Measurements from ENCODE around the gene RAMACL. TPM values are rescaled to one million over a fixed set of nuclear protein-coding genes. Genes with fewer than 3 reads are reported as not detected.

The RAMACL gene
- total and polyA plus RNA-seq, 2 experiments from 2014 or later: 1.1 TPM

DNA sequence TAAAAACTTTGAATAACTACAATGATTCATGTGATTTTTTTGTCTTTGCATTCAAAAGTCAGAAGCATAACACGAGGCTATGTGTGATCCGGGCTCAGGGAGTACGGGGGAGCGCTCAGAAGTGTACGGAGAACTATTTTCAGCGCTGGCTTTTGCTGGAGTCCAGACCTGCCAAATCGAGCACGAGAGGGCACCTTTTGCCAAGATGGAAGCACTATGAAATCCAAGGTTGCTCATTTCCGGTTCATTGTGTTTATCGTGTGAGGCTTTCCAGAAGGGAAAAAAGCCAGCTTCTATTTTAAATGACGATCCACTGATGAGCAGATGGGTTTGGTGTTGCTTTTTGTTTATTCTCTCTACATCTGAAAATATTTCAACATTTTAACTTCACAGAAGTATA is 11.3 kb downstream of the RAMACL start:
- Histone ChIP-seq H3K79me2 (peaks cover 18% of the 10 kb centered on the region), H3K27me3 (no peaks in the 10 kb centered on the region), H4K20me1 (ENCODE audit: insufficient read depth, poor library complexity, severe bottlenecking) (peaks cover 2% of the 10 kb centered on the region), H3K9me3 (ENCODE audit: low read depth) (no peaks in the 10 kb centered on the region), H3K9me2 (replicated peaks; ENCODE audit: insufficient read depth) (no peaks in the 10 kb centered on the region), H3K36me3 (replicated peaks; ENCODE audit: insufficient read depth, low read depth) (no peaks in the 10 kb centered on the region), H3K4me1 (ENCODE audit: insufficient read depth) (no peaks in the 10 kb centered on the region), H3K27ac (no peak overlapping the region), H3K4me2 (no peak overlapping the region), H2AFZ (no peak overlapping the region), H3K4me3 (no peak overlapping the region)
- no peak for DNase-seq (ENCODE audit: low spot score)
- no peak for TF ChIP-seq EZH2 (IDR thresholded peaks at IDR 0.05; ENCODE audit: borderline replicate concordance)
- no peak for TF ChIP-seq EZH2phosphoT487 (IDR thresholded peaks at IDR 0.05; ENCODE audit: low read depth, severe bottlenecking, unreplicated experiment)
- TF ChIP-seq, protein P1, sequence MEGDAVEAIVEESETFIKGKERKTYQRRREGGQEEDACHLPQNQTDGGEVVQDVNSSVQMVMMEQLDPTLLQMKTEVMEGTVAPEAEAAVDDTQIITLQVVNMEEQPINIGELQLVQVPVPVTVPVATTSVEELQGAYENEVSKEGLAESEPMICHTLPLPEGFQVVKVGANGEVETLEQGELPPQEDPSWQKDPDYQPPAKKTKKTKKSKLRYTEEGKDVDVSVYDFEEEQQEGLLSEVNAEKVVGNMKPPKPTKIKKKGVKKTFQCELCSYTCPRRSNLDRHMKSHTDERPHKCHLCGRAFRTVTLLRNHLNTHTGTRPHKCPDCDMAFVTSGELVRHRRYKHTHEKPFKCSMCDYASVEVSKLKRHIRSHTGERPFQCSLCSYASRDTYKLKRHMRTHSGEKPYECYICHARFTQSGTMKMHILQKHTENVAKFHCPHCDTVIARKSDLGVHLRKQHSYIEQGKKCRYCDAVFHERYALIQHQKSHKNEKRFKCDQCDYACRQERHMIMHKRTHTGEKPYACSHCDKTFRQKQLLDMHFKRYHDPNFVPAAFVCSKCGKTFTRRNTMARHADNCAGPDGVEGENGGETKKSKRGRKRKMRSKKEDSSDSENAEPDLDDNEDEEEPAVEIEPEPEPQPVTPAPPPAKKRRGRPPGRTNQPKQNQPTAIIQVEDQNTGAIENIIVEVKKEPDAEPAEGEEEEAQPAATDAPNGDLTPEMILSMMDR (IDR thresholded peaks at IDR 0.05; ENCODE audit: poor library complexity): no peak
- WGBS (ENCODE audit: low lambda C conversion rate, missing lambda C conversion rate): 97% methylated on average over 11 of the region's 11 CpGs

DNA sequence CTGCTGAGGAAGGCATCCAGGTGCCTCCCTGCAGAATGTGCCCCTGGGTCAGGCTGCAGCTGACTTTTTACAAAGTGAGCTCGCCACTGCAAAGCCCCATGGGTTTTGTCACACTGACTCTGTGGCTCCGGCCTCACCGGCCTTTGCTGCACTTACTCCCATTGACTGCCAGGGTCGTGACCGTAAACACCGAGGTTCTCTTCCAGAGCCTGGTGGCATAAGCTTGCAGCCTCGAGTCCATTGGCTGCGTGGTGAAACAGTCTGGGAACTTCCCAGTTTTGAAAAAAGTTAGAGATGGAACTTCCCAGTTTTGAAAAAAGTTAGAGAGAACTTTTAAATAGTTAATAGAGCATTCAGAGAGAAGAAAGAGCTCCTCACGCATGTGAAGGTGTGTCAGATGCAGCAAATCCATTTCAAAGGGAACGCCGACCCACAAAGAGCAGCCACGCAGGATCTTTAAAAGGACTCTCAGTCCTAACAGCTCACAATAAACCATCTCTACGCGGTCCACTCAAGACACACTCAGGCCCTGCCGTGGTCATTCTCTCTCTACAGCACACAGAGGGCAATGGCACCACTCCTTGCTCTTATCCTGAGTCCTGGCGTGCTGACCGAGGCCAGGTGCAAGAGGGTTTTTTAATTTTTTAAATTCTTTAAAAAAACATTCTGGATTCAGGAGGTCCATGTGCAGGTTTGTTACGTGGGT is 12.8 kb downstream of the RAMACL start:
- Histone ChIP-seq H3K36me3 (replicated peaks; ENCODE audit: insufficient read depth, low read depth) (no peaks in the 10 kb centered on the region), H3K27ac (no peak overlapping the region), H3K9me3 (ENCODE audit: low read depth) (no peaks in the 10 kb centered on the region), H3K9me2 (replicated peaks; ENCODE audit: insufficient read depth) (no peaks in the 10 kb centered on the region), H3K4me3 (no peak overlapping the region), H3K4me1 (ENCODE audit: insufficient read depth) (no peaks in the 10 kb centered on the region), H2AFZ (no peak overlapping the region), H3K79me2 (peaks cover 20% of the 10 kb centered on the region), H3K4me2 (no peak overlapping the region), H4K20me1 (ENCODE audit: insufficient read depth, poor library complexity, severe bottlenecking) (peaks cover 2% of the 10 kb centered on the region), H3K27me3 (no peaks in the 10 kb centered on the region)
- TF ChIP-seq, protein P1 (IDR thresholded peaks at IDR 0.05; ENCODE audit: poor library complexity): no peak
- TF ChIP-seq EZH2 (IDR thresholded peaks at IDR 0.05; ENCODE audit: borderline replicate concordance): no peak
- no peak for TF ChIP-seq EZH2phosphoT487 (IDR thresholded peaks at IDR 0.05; ENCODE audit: low read depth, severe bottlenecking, unreplicated experiment)
- WGBS (ENCODE audit: low lambda C conversion rate, missing lambda C conversion rate): 84% methylated on average over 18 of the region's 18 CpGs
- no peak for DNase-seq (ENCODE audit: low spot score)

DNA sequence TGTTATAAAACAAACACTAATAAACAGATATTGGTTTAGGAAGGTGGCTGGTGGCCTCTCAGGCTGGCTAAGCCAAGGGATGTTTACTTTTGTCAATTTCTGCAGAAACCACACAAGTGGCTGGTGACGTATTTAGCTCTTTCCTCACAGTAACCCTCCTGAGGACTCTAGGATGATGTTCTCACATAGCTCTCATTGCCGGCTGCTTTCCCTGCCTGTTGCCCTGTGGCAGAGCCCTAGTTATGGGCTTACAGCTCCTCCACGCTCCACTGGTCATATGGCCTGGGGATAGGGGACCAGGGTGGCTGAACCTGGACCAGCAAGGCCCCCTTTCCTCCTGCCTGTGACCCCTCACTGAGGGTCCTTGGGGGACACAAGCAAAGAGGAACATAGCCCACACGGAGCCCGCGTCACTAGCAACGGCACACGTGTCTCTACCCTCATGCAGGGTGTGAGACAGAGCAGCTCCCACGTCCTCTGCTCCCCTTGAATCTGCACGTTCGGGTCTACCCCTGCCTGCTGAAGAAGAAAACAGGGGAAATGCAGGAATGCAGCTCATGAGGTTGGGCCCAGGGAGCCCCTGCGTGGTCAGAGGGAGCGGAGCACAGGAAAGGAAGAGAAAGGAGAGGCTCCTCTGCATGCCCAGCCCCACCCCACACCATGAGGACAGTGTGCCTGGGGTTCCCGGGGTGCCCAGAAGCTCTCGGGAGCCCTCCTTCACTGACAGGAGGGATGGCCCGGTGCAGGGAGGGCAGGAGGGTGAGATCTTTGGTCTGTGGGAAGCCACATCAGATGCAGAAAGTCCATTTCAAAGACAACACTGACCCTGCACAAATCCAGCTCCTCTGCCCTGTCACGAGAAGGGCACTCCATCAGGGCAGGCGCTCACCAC is 13.9 kb downstream of the RAMACL start:
- no peaks in the 10 kb centered on the region for H3K9me2 ChIP-seq (replicated peaks; ENCODE audit: insufficient read depth)
- TF ChIP-seq, protein P1 (IDR thresholded peaks at IDR 0.05; ENCODE audit: poor library complexity): no peak
- TF ChIP-seq EZH2phosphoT487 (IDR thresholded peaks at IDR 0.05; ENCODE audit: low read depth, severe bottlenecking, unreplicated experiment) (no peak), EZH2 (IDR thresholded peaks at IDR 0.05; ENCODE audit: borderline replicate concordance) (no peak)
- H3K9me3 ChIP-seq (ENCODE audit: low read depth): no peaks in the 10 kb centered on the region
- H3K79me2 ChIP-seq: peaks cover 23% of the 10 kb centered on the region
- peak; percentile 37 for DNase-seq (ENCODE audit: low spot score)
- no peaks in the 10 kb centered on the region for H3K27me3 ChIP-seq
- H2AFZ ChIP-seq: no peak overlapping the region
- no peaks in the 10 kb centered on the region for H3K36me3 ChIP-seq (replicated peaks; ENCODE audit: insufficient read depth, low read depth)
- WGBS (ENCODE audit: low lambda C conversion rate, missing lambda C conversion rate): 70% methylated on average over 18 of the region's 18 CpGs
- H3K4me1 ChIP-seq (ENCODE audit: insufficient read depth): no peaks in the 10 kb centered on the region
- H3K27ac ChIP-seq: no peak overlapping the region
- no peak overlapping the region for H3K4me2 ChIP-seq
- H4K20me1 ChIP-seq (ENCODE audit: insufficient read depth, poor library complexity, severe bottlenecking): peaks cover 2% of the 10 kb centered on the region
- no peak overlapping the region for H3K4me3 ChIP-seq
